ENCODE measurements around the gene TNS4.

TNS4 gene

DNA sequence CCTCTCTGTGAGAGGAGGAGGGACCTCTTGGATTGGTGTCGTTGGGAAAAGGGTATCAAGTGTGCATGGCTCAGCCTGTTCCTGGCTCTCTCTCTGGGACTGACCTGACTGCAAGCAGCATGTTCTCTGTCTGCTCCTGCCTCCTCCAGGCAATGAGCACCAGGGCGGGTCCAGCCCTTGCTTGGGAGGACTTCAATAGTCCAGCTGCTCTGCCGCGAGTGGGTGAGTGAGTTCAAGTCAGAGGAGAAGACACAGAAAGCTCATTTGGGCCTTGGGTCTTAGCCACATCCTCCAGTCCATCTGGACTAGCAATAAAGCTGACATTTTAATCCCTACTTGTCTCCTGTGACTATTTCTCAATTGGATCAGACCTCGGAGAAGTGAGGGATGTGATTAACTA is 25.2 kb upstream of the TNS4 start:
- no peak for DNase-seq (ENCODE audit: low spot score)

DNA sequence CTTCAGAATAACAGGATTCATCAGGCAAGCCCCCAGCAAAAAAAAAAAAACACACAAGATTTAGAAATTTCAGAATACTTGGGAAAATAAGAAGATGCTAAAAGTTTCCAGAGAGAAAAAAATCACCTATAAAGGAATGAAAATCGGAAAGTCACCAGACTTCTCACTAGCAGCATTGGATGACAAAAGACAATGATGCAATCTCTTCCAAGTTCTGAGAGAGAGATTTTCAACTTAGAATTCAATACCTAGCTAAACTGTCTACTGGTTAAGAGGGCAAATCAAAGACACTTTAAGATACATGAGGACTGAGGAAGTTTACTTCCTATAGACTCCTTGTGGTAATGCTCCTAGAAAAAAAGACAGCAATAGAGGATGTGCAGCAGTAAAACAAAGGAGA is 23.9 kb upstream of the TNS4 start:
- Histone ChIP-seq H2BK12ac (ENCODE audit: low read length) (no peak overlapping the region), H3K27ac (replicated peaks; ENCODE audit: low read length) (no peak overlapping the region), H3K4me1 (ENCODE audit: control insufficient read depth in 2 of 2, insufficient read depth in 1 of 2, low read depth in 1 of 2, low read length in 2 of 2) (no peaks in the 10 kb centered on the region), H2AK5ac (ENCODE audit: low read depth, low read length) (no peak overlapping the region), H3K4me3 (ENCODE audit: low read length in 2 of 2) (no peak overlapping the region), H3K23ac (ENCODE audit: low read depth, low read length, poor library complexity) (no peak overlapping the region), H2BK5ac (ENCODE audit: low read length) (no peak overlapping the region), H3K14ac (ENCODE audit: low read length) (no peak overlapping the region), H3K9ac (ENCODE audit: low read depth, low read length, poor library complexity) (no peak overlapping the region), H3K79me1 (ENCODE audit: low read depth, low read length) (no peaks in the 10 kb centered on the region), H4K8ac (ENCODE audit: low read depth, low read length) (no peak overlapping the region), H2BK15ac (ENCODE audit: low read length) (no peak overlapping the region), H3K4ac (ENCODE audit: low read length) (no peak overlapping the region), H3K4me2 (ENCODE audit: insufficient read depth, low read length, poor library complexity, severe bottlenecking) (no peak overlapping the region), H4K91ac (ENCODE audit: low read depth, low read length, poor library complexity) (no peak overlapping the region), H3K9me3 (replicated peaks in 1 of 2; ENCODE audit: control insufficient read depth in 2 of 2, insufficient read depth in 1 of 2, low read depth in 1 of 2, low read length in 2 of 2) (peaks cover 1 to 10% of the 10 kb centered on the region in 2 donors), H2BK120ac (ENCODE audit: low read depth, low read length) (no peak overlapping the region), H3K36me3 (replicated peaks in 1 of 2; ENCODE audit: control insufficient read depth in 2 of 2, insufficient read depth in 2 of 2, low read length in 2 of 2) (no peaks in the 10 kb centered on the region), H3K18ac (ENCODE audit: low read length) (no peak overlapping the region), H3K27me3 (ENCODE audit: control insufficient read depth in 3 of 3, insufficient read depth in 3 of 3, low read depth in 1 of 3, low read length in 3 of 3) (peaks cover 0 to 20% (median 0%) of the 10 kb centered on the region in 3 experiments), H2AFZ (ENCODE audit: low read length) (no peak overlapping the region)
- no CpG with 5 or more reads among the region's 1 CpG for WGBS, 2 donors (ENCODE audit: extremely low coverage in 2 of 2, insufficient read length in 2 of 2, insufficient replicate concordance in 1 of 2)
- DNase-seq (ENCODE audit: low spot score): no peak

More for the DNA sequence above, 25.2 kb upstream of the TNS4 start:
- Histone ChIP-seq H3K27ac (replicated peaks; ENCODE audit: low read length) (no peak overlapping the region), H3K79me1 (ENCODE audit: low read depth, low read length) (no peaks in the 10 kb centered on the region), H4K91ac (ENCODE audit: low read depth, low read length, poor library complexity) (no peak overlapping the region), H2BK12ac (ENCODE audit: low read length) (no peak overlapping the region), H3K23ac (ENCODE audit: low read depth, low read length, poor library complexity) (peak overlapping the region; percentile 68), H3K14ac (ENCODE audit: low read length) (no peak overlapping the region), H3K36me3 (replicated peaks in 1 of 2; ENCODE audit: control insufficient read depth in 2 of 2, insufficient read depth in 2 of 2, low read length in 2 of 2) (no peaks in the 10 kb centered on the region), H3K4ac (ENCODE audit: low read length) (no peak overlapping the region), H3K9me3 (replicated peaks in 1 of 2; ENCODE audit: control insufficient read depth in 2 of 2, insufficient read depth in 1 of 2, low read depth in 1 of 2, low read length in 2 of 2) (peaks cover 1 to 10% of the 10 kb centered on the region in 2 donors), H2AK5ac (ENCODE audit: low read depth, low read length) (peak overlapping the region; percentile 86), H2AFZ (ENCODE audit: low read length) (no peak overlapping the region), H3K27me3 (ENCODE audit: control insufficient read depth in 3 of 3, insufficient read depth in 3 of 3, low read depth in 1 of 3, low read length in 3 of 3) (peaks cover 0 to 12% (median 0%) of the 10 kb centered on the region in 3 experiments), H3K4me3 (ENCODE audit: low read length in 2 of 2) (no peak overlapping the region), H3K9ac (ENCODE audit: low read depth, low read length, poor library complexity) (peak overlapping the region; percentile 2), H2BK5ac (ENCODE audit: low read length) (no peak overlapping the region), H3K18ac (ENCODE audit: low read length) (peak overlapping the region; percentile 78), H4K8ac (ENCODE audit: low read depth, low read length) (no peak overlapping the region), H3K4me2 (ENCODE audit: insufficient read depth, low read length, poor library complexity, severe bottlenecking) (no peak overlapping the region), H2BK15ac (ENCODE audit: low read length) (no peak overlapping the region), H2BK120ac (ENCODE audit: low read depth, low read length) (no peak overlapping the region), H3K4me1 (ENCODE audit: control insufficient read depth in 2 of 2, insufficient read depth in 1 of 2, low read depth in 1 of 2, low read length in 2 of 2) (no peaks in the 10 kb centered on the region)
- WGBS, 2 donors (ENCODE audit: extremely low coverage in 2 of 2, insufficient read length in 2 of 2, insufficient replicate concordance in 1 of 2): no CpG with 5 or more reads among the region's 5 CpGs

DNA sequence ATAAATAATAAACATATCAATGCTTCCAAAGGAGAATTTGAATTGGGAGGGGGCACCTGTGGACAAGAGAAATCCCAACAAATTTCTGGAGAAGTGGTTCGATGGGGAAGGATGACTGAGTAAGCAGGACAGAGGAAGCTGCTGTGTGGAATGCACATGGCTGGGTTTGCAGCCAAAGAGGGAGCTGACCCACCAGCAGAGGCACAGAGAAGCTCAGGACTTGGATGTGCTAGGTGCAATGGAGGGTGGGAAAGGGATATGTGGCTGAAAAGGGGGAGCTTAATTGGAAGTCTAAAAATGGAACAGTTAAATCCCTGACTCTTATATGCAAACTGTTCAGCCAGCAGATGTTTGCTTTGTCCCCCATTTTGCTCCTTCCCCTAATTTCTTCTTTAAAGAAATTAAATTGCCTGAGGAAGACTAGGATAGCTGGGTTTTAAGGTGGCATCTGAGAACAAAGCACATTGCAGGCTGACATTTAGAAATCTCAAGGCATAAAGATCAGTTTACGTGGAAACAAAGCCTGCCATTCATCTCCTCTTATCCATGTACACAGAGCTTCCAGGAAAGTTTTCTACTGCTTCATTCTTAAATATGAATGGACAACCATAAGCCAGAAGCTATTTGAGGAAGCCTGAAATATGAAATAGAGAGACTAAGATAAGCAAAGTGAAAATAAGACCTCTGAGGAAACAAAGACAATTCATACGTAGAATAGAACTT is 23.0 kb upstream of the TNS4 start:
- H3K9ac ChIP-seq (ENCODE audit: low read depth, low read length, poor library complexity): no peak overlapping the region
- no peak overlapping the region for H3K4ac ChIP-seq (ENCODE audit: low read length)
- H2BK15ac ChIP-seq (ENCODE audit: low read length): no peak overlapping the region
- no peak overlapping the region for H2AK5ac ChIP-seq (ENCODE audit: low read depth, low read length)
- no peak overlapping the region for H3K4me2 ChIP-seq (ENCODE audit: insufficient read depth, low read length, poor library complexity, severe bottlenecking)
- H4K8ac ChIP-seq (ENCODE audit: low read depth, low read length): no peak overlapping the region
- no peaks in the 10 kb centered on the region for H3K36me3 ChIP-seq (replicated peaks in 1 of 2; ENCODE audit: control insufficient read depth in 2 of 2, insufficient read depth in 2 of 2, low read length in 2 of 2)
- no CpG with 5 or more reads among the region's 3 CpGs for WGBS, 2 donors (ENCODE audit: extremely low coverage in 2 of 2, insufficient read length in 2 of 2, insufficient replicate concordance in 1 of 2)
- H2AFZ ChIP-seq (ENCODE audit: low read length): no peak overlapping the region
- H3K27ac ChIP-seq (replicated peaks; ENCODE audit: low read length): no peak overlapping the region
- no peak overlapping the region for H2BK120ac ChIP-seq (ENCODE audit: low read depth, low read length)
- no peak overlapping the region for H2BK12ac ChIP-seq (ENCODE audit: low read length)
- no peak overlapping the region for H3K23ac ChIP-seq (ENCODE audit: low read depth, low read length, poor library complexity)
- no peak for DNase-seq (ENCODE audit: low spot score)
- H3K18ac ChIP-seq (ENCODE audit: low read length): no peak overlapping the region
- no peak overlapping the region for H3K4me3 ChIP-seq (ENCODE audit: low read length in 2 of 2)
- H3K14ac ChIP-seq (ENCODE audit: low read length): no peak overlapping the region
- no peaks in the 10 kb centered on the region for H3K4me1 ChIP-seq (ENCODE audit: control insufficient read depth in 2 of 2, insufficient read depth in 1 of 2, low read depth in 1 of 2, low read length in 2 of 2)
- H3K79me1 ChIP-seq (ENCODE audit: low read depth, low read length): no peaks in the 10 kb centered on the region
- peaks cover 0 to 20% (median 0%) of the 10 kb centered on the region in 3 experiments for H3K27me3 ChIP-seq (ENCODE audit: control insufficient read depth in 3 of 3, insufficient read depth in 3 of 3, low read depth in 1 of 3, low read length in 3 of 3)
- peaks cover 1 to 10% of the 10 kb centered on the region in 2 donors for H3K9me3 ChIP-seq (replicated peaks in 1 of 2; ENCODE audit: control insufficient read depth in 2 of 2, insufficient read depth in 1 of 2, low read depth in 1 of 2, low read length in 2 of 2)
- H2BK5ac ChIP-seq (ENCODE audit: low read length): no peak overlapping the region
- no peak overlapping the region for H4K91ac ChIP-seq (ENCODE audit: low read depth, low read length, poor library complexity)

DNA sequence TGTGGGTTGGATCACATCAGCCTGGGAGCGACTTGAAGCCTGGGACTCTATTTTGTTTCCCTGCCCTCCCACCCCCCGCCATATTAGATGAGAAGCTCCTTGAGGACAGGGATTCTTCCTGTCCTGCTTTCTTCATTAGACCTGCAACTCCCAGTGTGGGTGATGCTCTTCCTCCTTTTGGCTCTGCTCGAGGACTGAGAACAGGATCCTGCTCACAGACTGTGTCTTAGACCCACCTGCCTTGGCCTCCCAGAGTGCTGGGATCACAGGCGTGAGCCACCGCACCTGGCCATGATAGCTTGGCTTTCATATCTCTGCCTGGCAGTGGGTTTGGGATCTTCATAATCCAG is 21.5 kb upstream of the TNS4 start:
- H3K79me1 ChIP-seq (ENCODE audit: low read depth, low read length): no peaks in the 10 kb centered on the region
- H3K4me1 ChIP-seq (ENCODE audit: control insufficient read depth in 2 of 2, insufficient read depth in 1 of 2, low read depth in 1 of 2, low read length in 2 of 2): no peaks in the 10 kb centered on the region
- H3K9me3 ChIP-seq (replicated peaks in 1 of 2; ENCODE audit: control insufficient read depth in 2 of 2, insufficient read depth in 1 of 2, low read depth in 1 of 2, low read length in 2 of 2): peaks cover 1 to 10% of the 10 kb centered on the region in 2 donors
- no peak overlapping the region for H4K8ac ChIP-seq (ENCODE audit: low read depth, low read length)
- H3K23ac ChIP-seq (ENCODE audit: low read depth, low read length, poor library complexity): no peak overlapping the region
- H3K18ac ChIP-seq (ENCODE audit: low read length): no peak overlapping the region
- no peak overlapping the region for H2BK120ac ChIP-seq (ENCODE audit: low read depth, low read length)
- DNase-seq (ENCODE audit: low spot score): no peak
- H3K27me3 ChIP-seq (ENCODE audit: control insufficient read depth in 3 of 3, insufficient read depth in 3 of 3, low read depth in 1 of 3, low read length in 3 of 3): peaks cover 0 to 27% (median 0%) of the 10 kb centered on the region in 3 experiments
- H3K9ac ChIP-seq (ENCODE audit: low read depth, low read length, poor library complexity): no peak overlapping the region
- no peak overlapping the region for H3K4me2 ChIP-seq (ENCODE audit: insufficient read depth, low read length, poor library complexity, severe bottlenecking)
- no peaks in the 10 kb centered on the region for H3K36me3 ChIP-seq (replicated peaks in 1 of 2; ENCODE audit: control insufficient read depth in 2 of 2, insufficient read depth in 2 of 2, low read length in 2 of 2)
- no peak overlapping the region for H4K91ac ChIP-seq (ENCODE audit: low read depth, low read length, poor library complexity)
- no peak overlapping the region for H3K14ac ChIP-seq (ENCODE audit: low read length)
- no peak overlapping the region for H3K27ac ChIP-seq (replicated peaks; ENCODE audit: low read length)
- no peak overlapping the region for H2BK5ac ChIP-seq (ENCODE audit: low read length)
- H2BK12ac ChIP-seq (ENCODE audit: low read length): no peak overlapping the region
- H2BK15ac ChIP-seq (ENCODE audit: low read length): no peak overlapping the region
- H2AK5ac ChIP-seq (ENCODE audit: low read depth, low read length): no peak overlapping the region
- no CpG with 5 or more reads among the region's 5 CpGs for WGBS, 2 donors (ENCODE audit: extremely low coverage in 2 of 2, insufficient read length in 2 of 2, insufficient replicate concordance in 1 of 2)
- no peak overlapping the region for H2AFZ ChIP-seq (ENCODE audit: low read length)
- no peak overlapping the region for H3K4ac ChIP-seq (ENCODE audit: low read length)
- H3K4me3 ChIP-seq (ENCODE audit: low read length in 2 of 2): no peak overlapping the region
